ENCODE measurements around the gene USP15.

Gene USP15

GRCh38 chr12:62232143-62232729, 28.0 kb upstream of the USP15 start:
- H3K4me1 ChIP-seq: no peaks in the 10 kb centered on the region
- H3K36me3 ChIP-seq (ENCODE audit: control insufficient read depth, insufficient read depth, low read length): no peaks in the 10 kb centered on the region
- H3K9ac ChIP-seq: no peak overlapping the region
- H3K79me2 ChIP-seq: no peaks in the 10 kb centered on the region
- no peak overlapping the region for H3K4me3 ChIP-seq (ENCODE audit: low read depth, low read length)
- no peaks in the 10 kb centered on the region for H3K27me3 ChIP-seq (ENCODE audit: control insufficient read depth, insufficient read depth, low read length)
- TF ChIP-seq, protein P1, sequence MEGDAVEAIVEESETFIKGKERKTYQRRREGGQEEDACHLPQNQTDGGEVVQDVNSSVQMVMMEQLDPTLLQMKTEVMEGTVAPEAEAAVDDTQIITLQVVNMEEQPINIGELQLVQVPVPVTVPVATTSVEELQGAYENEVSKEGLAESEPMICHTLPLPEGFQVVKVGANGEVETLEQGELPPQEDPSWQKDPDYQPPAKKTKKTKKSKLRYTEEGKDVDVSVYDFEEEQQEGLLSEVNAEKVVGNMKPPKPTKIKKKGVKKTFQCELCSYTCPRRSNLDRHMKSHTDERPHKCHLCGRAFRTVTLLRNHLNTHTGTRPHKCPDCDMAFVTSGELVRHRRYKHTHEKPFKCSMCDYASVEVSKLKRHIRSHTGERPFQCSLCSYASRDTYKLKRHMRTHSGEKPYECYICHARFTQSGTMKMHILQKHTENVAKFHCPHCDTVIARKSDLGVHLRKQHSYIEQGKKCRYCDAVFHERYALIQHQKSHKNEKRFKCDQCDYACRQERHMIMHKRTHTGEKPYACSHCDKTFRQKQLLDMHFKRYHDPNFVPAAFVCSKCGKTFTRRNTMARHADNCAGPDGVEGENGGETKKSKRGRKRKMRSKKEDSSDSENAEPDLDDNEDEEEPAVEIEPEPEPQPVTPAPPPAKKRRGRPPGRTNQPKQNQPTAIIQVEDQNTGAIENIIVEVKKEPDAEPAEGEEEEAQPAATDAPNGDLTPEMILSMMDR (IDR thresholded peaks at IDR 0.05): no peak
- H3K4me2 ChIP-seq (ENCODE audit: low read length): no peak overlapping the region
- no peak overlapping the region for H2AFZ ChIP-seq
- H3K9me3 ChIP-seq (ENCODE audit: control insufficient read depth, low read length): no peaks in the 10 kb centered on the region
- no peak overlapping the region for H3K27ac ChIP-seq

DNA sequence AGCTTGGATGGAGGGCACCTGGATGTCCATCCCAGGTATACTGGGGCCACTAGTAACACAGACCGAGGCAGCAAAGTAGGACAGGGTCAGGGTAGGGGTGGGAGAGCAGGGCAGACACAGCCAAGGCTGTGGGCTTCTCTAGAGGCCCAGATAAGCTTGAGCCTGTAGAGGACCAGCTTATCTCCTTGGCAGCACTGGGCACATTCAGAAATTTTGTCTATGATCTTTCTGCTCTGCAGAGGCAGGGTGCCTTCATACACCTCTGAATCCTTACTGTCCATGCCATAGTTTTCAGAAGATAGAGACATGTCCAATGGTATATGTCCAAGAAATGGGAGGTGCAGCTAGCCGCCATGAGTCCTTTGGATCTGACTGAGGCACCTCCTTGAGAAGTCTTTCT, 26.4 kb upstream of the USP15 start:
- Histone ChIP-seq H3K9ac (no peak overlapping the region), H2AFZ (no peak overlapping the region), H3K27me3 (ENCODE audit: control insufficient read depth, insufficient read depth, low read length) (no peaks in the 10 kb centered on the region), H3K27ac (no peak overlapping the region), H3K9me3 (ENCODE audit: control insufficient read depth, low read length) (no peaks in the 10 kb centered on the region), H3K4me2 (ENCODE audit: low read length) (no peak overlapping the region), H3K36me3 (ENCODE audit: control insufficient read depth, insufficient read depth, low read length) (no peaks in the 10 kb centered on the region), H3K4me3 (ENCODE audit: low read depth, low read length) (no peak overlapping the region), H3K79me2 (no peaks in the 10 kb centered on the region), H3K4me1 (no peaks in the 10 kb centered on the region)
- TF ChIP-seq, protein P1 (IDR thresholded peaks at IDR 0.05): no peak

DNA sequence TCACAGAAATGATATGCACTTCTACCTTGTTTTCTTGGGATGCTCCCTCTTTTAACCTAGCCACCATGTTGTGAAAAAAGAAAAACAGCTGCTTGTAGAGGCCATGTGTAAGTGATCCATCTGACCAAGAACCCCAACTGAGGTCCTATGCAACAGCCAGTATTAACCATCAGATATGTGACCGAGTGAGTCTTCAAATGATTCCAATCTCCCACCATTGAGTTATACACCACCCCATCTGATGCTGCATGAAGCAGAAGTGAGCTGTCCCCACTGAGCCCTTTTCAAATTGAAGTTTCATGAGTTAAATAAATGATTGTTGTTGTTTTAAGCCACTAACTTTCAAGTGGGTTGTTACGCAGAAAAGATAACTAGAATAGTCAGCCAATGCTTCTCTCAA, 20.6 kb upstream of the USP15 start:
- no peak overlapping the region for H3K4me2 ChIP-seq (ENCODE audit: low read length)
- no peaks in the 10 kb centered on the region for H3K79me2 ChIP-seq
- H3K36me3 ChIP-seq (ENCODE audit: control insufficient read depth, insufficient read depth, low read length): no peaks in the 10 kb centered on the region
- TF ChIP-seq, protein P1 (IDR thresholded peaks at IDR 0.05): no peak
- no peak overlapping the region for H3K4me3 ChIP-seq (ENCODE audit: low read depth, low read length)
- no peak overlapping the region for H3K27ac ChIP-seq
- no peaks in the 10 kb centered on the region for H3K4me1 ChIP-seq
- H3K27me3 ChIP-seq (ENCODE audit: control insufficient read depth, insufficient read depth, low read length): no peaks in the 10 kb centered on the region
- H2AFZ ChIP-seq: no peak overlapping the region
- H3K9me3 ChIP-seq (ENCODE audit: control insufficient read depth, low read length): no peaks in the 10 kb centered on the region
- no peak overlapping the region for H3K9ac ChIP-seq

- H3K4me3 ChIP-seq (ENCODE audit: low read depth, low read length): no peak overlapping the region
- H3K27me3 ChIP-seq (ENCODE audit: control insufficient read depth, insufficient read depth, low read length): no peaks in the 10 kb centered on the region
- H3K4me1 ChIP-seq: no peaks in the 10 kb centered on the region
- H3K9me3 ChIP-seq (ENCODE audit: control insufficient read depth, low read length): no peaks in the 10 kb centered on the region
- no peak overlapping the region for H3K4me2 ChIP-seq (ENCODE audit: low read length)
- no peaks in the 10 kb centered on the region for H3K79me2 ChIP-seq
- TF ChIP-seq, protein P1 (IDR thresholded peaks at IDR 0.05): no peak
- H3K36me3 ChIP-seq (ENCODE audit: control insufficient read depth, insufficient read depth, low read length): no peaks in the 10 kb centered on the region
- H2AFZ ChIP-seq: no peak overlapping the region
- H3K27ac ChIP-seq: no peak overlapping the region
- H3K9ac ChIP-seq: no peak overlapping the region
Measured at GRCh38 chr12:62247281-62248045, 12.7 kb upstream of the USP15 start.

GRCh38 chr12:62248873-62249272, 11.3 kb upstream of the USP15 start:
- Histone ChIP-seq H3K36me3 (ENCODE audit: control insufficient read depth, insufficient read depth, low read length) (no peaks in the 10 kb centered on the region), H3K4me2 (ENCODE audit: low read length) (no peak overlapping the region), H3K79me2 (no peaks in the 10 kb centered on the region), H3K9ac (no peak overlapping the region), H3K4me1 (no peaks in the 10 kb centered on the region), H3K27me3 (ENCODE audit: control insufficient read depth, insufficient read depth, low read length) (no peaks in the 10 kb centered on the region), H3K4me3 (ENCODE audit: low read depth, low read length) (no peak overlapping the region), H3K9me3 (ENCODE audit: control insufficient read depth, low read length) (no peaks in the 10 kb centered on the region), H2AFZ (no peak overlapping the region), H3K27ac (no peak overlapping the region)
- TF ChIP-seq, protein P1 (IDR thresholded peaks at IDR 0.05): no peak

Measured in parathyroid adenoma (tissue), 2 donors.